CD4-positive, CD25-positive, alpha-beta regulatory T cell (primary cell): ENCODE results near the gene ERCC5. TPM values are rescaled to one million over a fixed set of nuclear protein-coding genes. Genes with fewer than 3 reads are reported as not detected.

Source experiments
- ATAC-seq, 2 donors: fragments of 150-1000 bp; cut with Tn5 transposase; one replicate each; pipeline ENCODE4 v1.10.0; 2021; ENCODE audit warnings: low read depth in 2 of 2, moderate number of reproducible peaks in 2 of 2, moderate library complexity in 1 of 2
- DNase-seq, 3 donors: peaks; one replicate each; pipeline versions ENCODE4 v3.0.0 to v3.0.0-alpha.2; 2012 to 2022; ENCODE audit warnings: mixed read lengths in 1 of 3
- H3K27ac ChIP-seq: one replicate; pipeline ENCODE4 v1.7.0; 2013; ENCODE audit warnings: mild to moderate bottlenecking, low read length; ENCODE audit not compliant: insufficient read depth, poor library complexity, severe bottlenecking
- H3K27me3 ChIP-seq: one replicate; pipeline ENCODE4 v1.7.0; 2013; ENCODE audit warnings: low read length; ENCODE audit not compliant: control insufficient read depth, insufficient read depth
- H3K36me3 ChIP-seq: one replicate; pipeline ENCODE4 v1.7.0; 2013; ENCODE audit warnings: mild to moderate bottlenecking, low read length, moderate library complexity; ENCODE audit not compliant: control insufficient read depth, insufficient read depth
- H3K4me1 ChIP-seq: 2 replicates; pipeline ENCODE4 v1.7.0; 2013; ENCODE audit warnings: mild to moderate bottlenecking, low read length; ENCODE audit not compliant: insufficient read depth, control insufficient read depth, poor library complexity, severe bottlenecking
- H3K4me3 ChIP-seq: one replicate; pipeline ENCODE4 v1.7.0; 2013; ENCODE audit warnings: low read depth, mild to moderate bottlenecking, low read length, moderate library complexity
- H3K9me3 ChIP-seq, 2 experiments: 1 replicate in 1 of 2; 2 replicates in 1 of 2; pipeline ENCODE4 v1.7.0; 2013; ENCODE audit warnings: low read length in 2 of 2, mild to moderate bottlenecking in 1 of 2, moderate library complexity in 1 of 2; ENCODE audit not compliant: control insufficient read depth in 2 of 2
- H3K27ac Mint-ChIP-seq, 3 donors: one replicate each; pipeline ENCODE4 v1.8.0; 2020 to 2022; ENCODE audit warnings: mild to moderate bottlenecking in 3 of 3, mixed read lengths in 3 of 3, moderate library complexity in 2 of 3
- H3K27me3 Mint-ChIP-seq: one replicate; pipeline ENCODE4 v1.8.0; 2022; ENCODE audit warnings: mild to moderate bottlenecking, mixed read lengths
- H3K36me3 Mint-ChIP-seq: one replicate; pipeline ENCODE4 v1.8.0; 2020; ENCODE audit warnings: mixed read lengths
- H3K4me1 Mint-ChIP-seq, 4 donors: one replicate each; pipeline ENCODE4 v1.8.0; 2020 to 2022; ENCODE audit warnings: mixed read lengths in 4 of 4, mild to moderate bottlenecking in 1 of 4
- H3K4me3 Mint-ChIP-seq, 4 donors: one replicate each; pipeline ENCODE4 v1.8.0; 2020 to 2022; ENCODE audit warnings: mild to moderate bottlenecking in 4 of 4, mixed read lengths in 4 of 4, moderate library complexity in 3 of 4
- H3K9me3 Mint-ChIP-seq, 7 donors: one replicate each; pipeline ENCODE4 v1.8.0; 2020 to 2022; ENCODE audit warnings: mixed read lengths in 7 of 7, mild to moderate bottlenecking in 3 of 7, moderate library complexity in 2 of 7
- polyA plus RNA-seq, 4 donors: library from polyadenylated mRNA; unstranded; fragments of 300-500 nt; fragmentation: Illumina TruSeq; gene quantifications; one replicate each; pipeline ENCODE4 v1.2.3, GENCODE V29; 2021
- total RNA-seq: library from RNA; stranded (reverse); gene quantifications from one replicate; pipeline ENCODE4 v1.2.3, GENCODE V29; 2022

ERCC5 gene
- total RNA-seq (104 TPM), polyA plus RNA-seq (10 to 100 TPM; 44.3 to 55.6 (median 49.0) TPM)

- peak within 1 kb of the TSS; percentile 99 for H3K4me3 ChIP-seq
Measured at GRCh38 chr13:102845630-102846260, at the start of gene ERCC5. Gene ERCC5, plus strand, starts transcription at chr13:102846032. Its CDS starts 235 bp downstream, at chr13:102846267.

GRCh38 chr13:102798581-102799425 is 47.0 kb upstream of the ERCC5 start, which contains the start of the genes BIVM and POGLUT2:
Gene BIVM, plus strand, starts transcription at chr13:102799119. Its CDS starts 8,149 bp downstream, at chr13:102807268.
Gene POGLUT2, minus strand, starts transcription at chr13:102798976. Its CDS starts 306 bp downstream, at chr13:102798670.
- Mint-ChIP-seq H3K27ac (peak within 1 kb of the TSS; percentile 42 to 92 (median 60)), H3K4me1 (peaks cover 4 to 40% (median 20%) of the 10 kb centered on the region in 4 donors), H3K4me3 (peak within 1 kb of the TSS; percentile 90 to 97 (median 92)), H3K9me3 (peaks cover 0 to 1% (median 0%) of the 10 kb centered on the region in 7 donors), H3K36me3 (no peaks in the 10 kb centered on the region), H3K27me3 (peaks cover 17% of the 10 kb centered on the region)
- DNase-seq (peak; percentile 58 to 89 (median 64)), ATAC-seq (peak; percentile 70 to 75)
- Histone ChIP-seq H3K4me1 (peaks cover 29% of the 10 kb centered on the region), H3K4me3 (peak within 1 kb of the TSS; percentile 67), H3K27me3 (peaks cover 6% of the 10 kb centered on the region), H3K9me3 (no peaks in the 10 kb centered on the region), H3K36me3 (no peaks in the 10 kb centered on the region), H3K27ac (no peak within 1 kb of the TSS)

More at GRCh38 chr13:102845630-102846260, at the start of gene ERCC5:
- Histone ChIP-seq H3K36me3 (peaks cover 5% of the 10 kb centered on the region), H3K4me1 (peaks cover 45% of the 10 kb centered on the region), H3K9me3 (no peaks in the 10 kb centered on the region), H3K27ac (peak within 1 kb of the TSS; percentile 98), H3K27me3 (no peaks in the 10 kb centered on the region)
- H3K9me3 Mint-ChIP-seq: no peaks in the 10 kb centered on the region
- peak; percentile 80 to 86 for ATAC-seq
- peak within 1 kb of the TSS; percentile 99 to 100 (median 100) for H3K27ac Mint-ChIP-seq
- H3K27me3 Mint-ChIP-seq: peaks cover 7% of the 10 kb centered on the region
- H3K36me3 Mint-ChIP-seq: peaks cover 6% of the 10 kb centered on the region
- DNase-seq: peak; percentile 93 to 98 (median 98)
- peak within 1 kb of the TSS; percentile 96 to 100 (median 99) for H3K4me3 Mint-ChIP-seq
- H3K4me1 Mint-ChIP-seq: peaks cover 21 to 51% (median 39%) of the 10 kb centered on the region in 4 donors

GRCh38 chr13:102799426-102800144 is 46.2 kb upstream of the ERCC5 start:
- H3K4me3 ChIP-seq: peak overlapping the region; percentile 59
- Mint-ChIP-seq H3K4me3 (peak overlapping the region; percentile 90 to 97 (median 92)), H3K9me3 (no peaks in the 10 kb centered on the region), H3K27me3 (peaks cover 17% of the 10 kb centered on the region), H3K27ac (peak overlapping the region in 2 of 3 donors; percentile 42 to 92), H3K36me3 (no peaks in the 10 kb centered on the region), H3K4me1 (peaks cover 4 to 41% (median 20%) of the 10 kb centered on the region in 4 donors)
- H3K36me3 ChIP-seq: no peaks in the 10 kb centered on the region
- H3K27me3 ChIP-seq: peaks cover 6% of the 10 kb centered on the region
- no peak overlapping the region for H3K27ac ChIP-seq
- H3K4me1 ChIP-seq: peaks cover 29% of the 10 kb centered on the region
- no peaks in the 10 kb centered on the region for H3K9me3 ChIP-seq
- DNase-seq (peak in 2 of 3 donors; percentile 13 to 14), ATAC-seq (no peak)

- peak overlapping the region; percentile 90 to 97 (median 94) for H3K4me3 Mint-ChIP-seq
- peak overlapping the region in 2 of 3 donors; percentile 83 to 92 for H3K27ac Mint-ChIP-seq
- peaks cover 4 to 43% (median 20%) of the 10 kb centered on the region in 4 donors for H3K4me1 Mint-ChIP-seq
- no peaks in the 10 kb centered on the region for H3K9me3 Mint-ChIP-seq
- H3K9me3 ChIP-seq: no peaks in the 10 kb centered on the region
- peak overlapping the region; percentile 68 for H3K4me3 ChIP-seq
- peaks cover 29% of the 10 kb centered on the region for H3K4me1 ChIP-seq
- no peaks in the 10 kb centered on the region for H3K36me3 ChIP-seq
- H3K27me3 ChIP-seq: peaks cover 6% of the 10 kb centered on the region
- peak overlapping the region; percentile 14 for H3K27ac ChIP-seq
- ATAC-seq (peak; percentile 83 to 85), DNase-seq (peak; percentile 72 to 87 (median 77))
- peaks cover 3% of the 10 kb centered on the region for H3K36me3 Mint-ChIP-seq
- peaks cover 17% of the 10 kb centered on the region for H3K27me3 Mint-ChIP-seq
Measured at GRCh38 chr13:102800145-102801041, 45.4 kb upstream of the ERCC5 start.

- no peak overlapping the region for H3K4me3 Mint-ChIP-seq
- Histone ChIP-seq H3K9me3 (no peaks in the 10 kb centered on the region), H3K4me1 (peaks cover 5% of the 10 kb centered on the region), H3K27ac (no peak overlapping the region), H3K4me3 (no peak overlapping the region), H3K36me3 (no peaks in the 10 kb centered on the region), H3K27me3 (no peaks in the 10 kb centered on the region)
- H3K27me3 Mint-ChIP-seq: peaks cover 4% of the 10 kb centered on the region
- H3K4me1 Mint-ChIP-seq: peaks cover 11 to 44% (median 21%) of the 10 kb centered on the region in 4 donors
- H3K27ac Mint-ChIP-seq: no peak overlapping the region
- ATAC-seq (no peak), DNase-seq (no peak)
- H3K9me3 Mint-ChIP-seq: no peaks in the 10 kb centered on the region
- peaks cover 15% of the 10 kb centered on the region for H3K36me3 Mint-ChIP-seq
Measured at GRCh38 chr13:102805680-102806079, 40.2 kb upstream of the ERCC5 start.

GRCh38 chr13:102807699-102808098 is 38.1 kb upstream of the ERCC5 start:
- H3K27ac Mint-ChIP-seq: no peak overlapping the region
- H3K36me3 Mint-ChIP-seq: peaks cover 26% of the 10 kb centered on the region
- H3K9me3 Mint-ChIP-seq: peaks cover 0 to 6% (median 2%) of the 10 kb centered on the region in 7 donors
- H3K4me1 ChIP-seq: no peaks in the 10 kb centered on the region
- no peaks in the 10 kb centered on the region for H3K27me3 ChIP-seq
- peaks cover 4% of the 10 kb centered on the region for H3K27me3 Mint-ChIP-seq
- H3K4me3 Mint-ChIP-seq: no peak overlapping the region
- no peaks in the 10 kb centered on the region for H3K9me3 ChIP-seq
- peaks cover 4 to 27% (median 9%) of the 10 kb centered on the region in 4 donors for H3K4me1 Mint-ChIP-seq
- DNase-seq (no peak), ATAC-seq (no peak)
- no peak overlapping the region for H3K4me3 ChIP-seq
- H3K36me3 ChIP-seq: no peaks in the 10 kb centered on the region
- H3K27ac ChIP-seq: no peak overlapping the region
